ENCODE results near the gene SLC2A4. TPM values are rescaled to one million over a fixed set of nuclear protein-coding genes. Genes with fewer than 3 reads are reported as not detected.

SLC2A4 gene
- total RNA-seq, 6 experiments from 2014 or later: 0.07 to 0.09 (median 0.09) TPM; not detected in 1

DNA sequence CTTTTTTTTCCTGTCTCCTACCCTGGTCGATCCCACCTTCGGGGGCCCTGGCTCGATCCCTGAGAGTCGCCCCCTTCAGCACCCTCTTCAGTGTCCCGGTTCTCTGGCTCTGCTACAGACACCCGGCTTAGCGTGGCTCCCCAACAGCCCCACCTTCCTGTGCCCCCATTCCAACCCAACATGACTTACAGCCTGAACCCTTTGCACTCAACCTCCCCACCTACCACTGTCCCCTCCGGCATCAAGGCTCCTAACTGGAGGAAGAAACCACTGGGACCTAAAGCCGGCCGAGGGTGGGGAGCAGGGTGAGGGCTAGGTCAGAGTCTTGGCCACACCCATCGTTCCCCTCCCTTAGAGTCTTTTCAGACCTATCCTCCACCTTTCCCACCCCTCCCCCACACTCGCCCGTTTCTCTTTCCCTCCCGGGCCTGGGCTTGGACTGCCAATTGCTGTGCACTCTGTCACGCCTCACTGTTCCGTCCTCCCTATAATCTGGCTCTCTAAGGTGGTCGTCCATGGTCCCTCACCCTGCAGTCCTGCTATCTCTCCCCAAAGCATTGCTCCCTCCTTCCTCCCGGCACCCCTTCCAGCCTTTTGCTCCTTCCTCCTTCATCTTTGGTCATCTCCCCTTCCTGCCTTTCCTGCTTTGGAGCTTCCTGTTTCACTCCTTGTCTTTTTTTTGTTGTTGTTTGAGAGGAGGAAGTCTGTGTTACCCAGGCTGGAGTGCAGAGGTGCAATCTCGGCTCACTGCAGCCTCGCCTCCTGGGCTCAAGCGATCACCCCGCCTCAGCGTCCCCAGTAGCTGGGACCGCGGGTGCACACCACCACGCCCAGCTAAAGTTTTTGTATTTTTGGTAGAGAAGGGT lies 18.4 kb upstream of the SLC2A4 start:
- peaks cover 4% of the 10 kb centered on the region for H3K9me3 Mint-ChIP-seq
- H3K4me1 Mint-ChIP-seq (ENCODE audit: low read depth): peaks cover 32% of the 10 kb centered on the region
- H3K4me3 Mint-ChIP-seq: peak overlapping the region; percentile 78
- peaks cover 10% of the 10 kb centered on the region for H3K27me3 Mint-ChIP-seq (ENCODE audit: insufficient read depth)
- no peak for DNase-seq
- TF ChIP-seq CTCF (IDR thresholded peaks at IDR 0.05): no peak
- H3K36me3 Mint-ChIP-seq (ENCODE audit: low read depth): peaks cover 5% of the 10 kb centered on the region
- peak overlapping the region; percentile 30 for H3K27ac Mint-ChIP-seq

- H3K36me3 Mint-ChIP-seq (ENCODE audit: low read depth): peaks cover 5% of the 10 kb centered on the region
- peak overlapping the region; percentile 78; the same call in 1 of the 2 replicates for H3K4me3 Mint-ChIP-seq
- peaks cover 10% of the 10 kb centered on the region for H3K27me3 Mint-ChIP-seq (ENCODE audit: insufficient read depth)
- no peak for DNase-seq
- no peak overlapping the region for H3K27ac Mint-ChIP-seq
- peaks cover 4% of the 10 kb centered on the region for H3K9me3 Mint-ChIP-seq
- no peak for TF ChIP-seq CTCF (IDR thresholded peaks at IDR 0.05)
- H3K4me1 Mint-ChIP-seq (ENCODE audit: low read depth): peaks cover 32% of the 10 kb centered on the region
These were observed 17.8 kb upstream of the SLC2A4 start for GRCh38 chr17:7263801-7264078.

DNA sequence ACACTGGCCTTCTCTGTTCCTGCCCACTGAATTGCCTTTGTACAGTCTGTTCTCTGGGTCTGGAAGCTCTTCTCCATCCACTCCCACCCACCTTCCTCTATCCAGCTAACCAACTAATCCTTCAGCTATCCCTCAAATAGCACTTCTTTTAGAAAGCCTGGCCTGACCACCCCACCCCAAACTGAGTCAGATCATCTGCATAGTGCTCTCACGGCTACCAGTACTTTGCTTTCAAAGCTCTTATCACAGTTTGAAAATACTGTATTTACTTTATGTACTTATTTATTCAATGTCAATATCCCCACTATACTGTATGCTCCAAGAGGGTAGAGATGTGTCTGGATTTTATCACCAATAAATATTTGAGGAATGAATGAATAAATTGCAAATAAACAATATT lies 14.7 kb upstream of the SLC2A4 start:
- Mint-ChIP-seq H3K4me1 (ENCODE audit: low read depth) (peaks cover 38% of the 10 kb centered on the region), H3K27me3 (ENCODE audit: insufficient read depth) (peaks cover 12% of the 10 kb centered on the region), H3K36me3 (ENCODE audit: low read depth) (peaks cover 5% of the 10 kb centered on the region), H3K27ac (peak overlapping the region; percentile 86), H3K9me3 (peaks cover 4% of the 10 kb centered on the region), H3K4me3 (peak overlapping the region; percentile 45; the same call in 1 of the 2 replicates)
- TF ChIP-seq CTCF (IDR thresholded peaks at IDR 0.05): no peak
- DNase-seq: peak; percentile 8

- DNase-seq: no peak
- Mint-ChIP-seq H3K27ac (no peak overlapping the region), H3K9me3 (no peaks in the 10 kb centered on the region), H3K4me1 (ENCODE audit: low read depth) (no peaks in the 10 kb centered on the region; the same call in 1 of the 2 replicates), H3K4me3 (no peak overlapping the region), H3K27me3 (ENCODE audit: insufficient read depth) (peaks cover 9% of the 10 kb centered on the region), H3K36me3 (ENCODE audit: low read depth) (no peaks in the 10 kb centered on the region)
- TF ChIP-seq CTCF (IDR thresholded peaks at IDR 0.05): no peak
These were observed 2.1 kb upstream of the SLC2A4 start for GRCh38 chr17:7279448-7279847.

DNA sequence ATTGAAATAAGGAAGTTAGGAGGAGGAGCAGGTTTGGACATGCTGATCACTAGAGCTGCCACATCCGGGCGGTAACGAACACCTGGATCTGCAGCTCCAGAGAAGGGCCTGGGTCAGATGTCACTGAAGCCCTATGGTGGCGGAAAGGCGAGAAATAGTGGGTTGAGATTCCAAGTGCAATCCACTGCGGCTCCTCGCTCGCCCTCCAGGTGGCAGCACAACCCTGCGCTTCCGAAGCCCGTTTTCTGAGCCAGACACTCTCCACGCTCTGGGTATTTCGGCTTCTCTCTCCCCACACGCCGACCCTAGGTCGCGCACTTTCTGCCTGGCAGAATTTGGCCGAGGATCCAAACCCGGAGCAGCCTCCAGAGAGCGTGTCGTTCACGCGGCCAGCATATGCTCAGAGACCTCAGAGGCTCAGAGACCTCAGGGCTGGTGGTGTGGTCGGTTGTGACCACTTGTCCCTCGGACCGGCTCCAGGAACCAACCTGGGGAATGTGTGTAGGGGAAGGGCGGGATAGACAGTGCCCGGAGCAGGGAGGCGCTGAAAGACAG lies 922 bp upstream of the SLC2A4 start:
- DNase-seq: peak; percentile 72
- Mint-ChIP-seq H3K27me3 (ENCODE audit: insufficient read depth) (peaks cover 18% of the 10 kb centered on the region), H3K9me3 (no peaks in the 10 kb centered on the region), H3K36me3 (ENCODE audit: low read depth) (no peaks in the 10 kb centered on the region), H3K4me3 (peak overlapping the region; percentile 90), H3K4me1 (ENCODE audit: low read depth) (no peaks in the 10 kb centered on the region; the same call in 1 of the 2 replicates), H3K27ac (peak overlapping the region; percentile 86)
- TF ChIP-seq CTCF (IDR thresholded peaks at IDR 0.05): peak; percentile 96

Measured in HFFc6 (cell line).